ENCODE measurements around the gene CTBP2. TPM values are rescaled to one million over a fixed set of nuclear protein-coding genes. Genes with fewer than 3 reads are reported as not detected.

Gene CTBP2
- total RNA-seq, 1 experiment from 2014 or later = 77.8 TPM

GRCh38 chr10:125107166-125107949, 53.0 kb downstream of the CTBP2 start:
- POLR2A ChIA-PET (ENCODE audit: low non-redundant PET) = no interaction called here
- CTCF ChIA-PET = no interaction called here
- BruUV-seq (replicated peaks) = no TSS peak
- DNase-seq (ENCODE audit: low spot score) = no peak
- intact Hi-C loops (cut with micrococcal nuclease; ENCODE audit: unreplicated experiment) = no loop called here
- Histone ChIP-seq H3K27ac (ENCODE audit: low read depth, low read length, poor library complexity, severe bottlenecking) (no peak overlapping the region), H3K4me1 (ENCODE audit: insufficient read depth, low read length, poor library complexity, severe bottlenecking) (peaks cover 34% of the 10 kb centered on the region), H3K9me3 (ENCODE audit: low read depth, low read length, poor library complexity, severe bottlenecking) (no peaks in the 10 kb centered on the region), H3K36me3 (ENCODE audit: insufficient read depth, low read length, poor library complexity, severe bottlenecking) (peaks cover 27% of the 10 kb centered on the region), H3K4me3 (ENCODE audit: low read depth, low read length, poor library complexity, severe bottlenecking) (no peak overlapping the region), H3K27me3 (replicated peaks; ENCODE audit: insufficient read depth, low read depth, low read length, poor library complexity) (no peaks in the 10 kb centered on the region)
- TF ChIP-seq EZH2 (IDR thresholded peaks at IDR 0.05; ENCODE audit: borderline replicate concordance, low read depth, low read length, poor library complexity, severe bottlenecking) = no peak
- TF ChIP-seq, protein P1, sequence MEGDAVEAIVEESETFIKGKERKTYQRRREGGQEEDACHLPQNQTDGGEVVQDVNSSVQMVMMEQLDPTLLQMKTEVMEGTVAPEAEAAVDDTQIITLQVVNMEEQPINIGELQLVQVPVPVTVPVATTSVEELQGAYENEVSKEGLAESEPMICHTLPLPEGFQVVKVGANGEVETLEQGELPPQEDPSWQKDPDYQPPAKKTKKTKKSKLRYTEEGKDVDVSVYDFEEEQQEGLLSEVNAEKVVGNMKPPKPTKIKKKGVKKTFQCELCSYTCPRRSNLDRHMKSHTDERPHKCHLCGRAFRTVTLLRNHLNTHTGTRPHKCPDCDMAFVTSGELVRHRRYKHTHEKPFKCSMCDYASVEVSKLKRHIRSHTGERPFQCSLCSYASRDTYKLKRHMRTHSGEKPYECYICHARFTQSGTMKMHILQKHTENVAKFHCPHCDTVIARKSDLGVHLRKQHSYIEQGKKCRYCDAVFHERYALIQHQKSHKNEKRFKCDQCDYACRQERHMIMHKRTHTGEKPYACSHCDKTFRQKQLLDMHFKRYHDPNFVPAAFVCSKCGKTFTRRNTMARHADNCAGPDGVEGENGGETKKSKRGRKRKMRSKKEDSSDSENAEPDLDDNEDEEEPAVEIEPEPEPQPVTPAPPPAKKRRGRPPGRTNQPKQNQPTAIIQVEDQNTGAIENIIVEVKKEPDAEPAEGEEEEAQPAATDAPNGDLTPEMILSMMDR (conservative IDR thresholded peaks at IDR 0.05; ENCODE audit: low read depth, low read length) = no peak

DNA sequence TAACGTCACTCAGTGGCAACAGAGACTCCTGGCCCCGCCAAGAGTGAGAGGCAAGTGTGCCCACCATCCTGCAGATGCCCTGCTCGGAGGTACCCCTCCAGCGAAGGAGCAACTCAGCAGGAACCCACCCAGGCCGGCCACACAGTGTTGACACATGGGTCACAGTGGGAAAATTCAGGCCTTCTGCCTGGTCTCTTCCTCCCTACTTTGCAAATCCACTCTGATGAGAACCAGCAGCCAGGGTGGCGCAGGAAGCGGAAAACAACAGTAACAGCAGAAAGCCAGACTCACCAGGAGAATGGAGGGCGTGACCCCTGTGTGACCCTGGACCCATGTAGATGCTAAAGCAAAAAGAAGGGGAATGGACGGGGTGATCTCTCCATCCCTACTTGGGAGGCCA, 53.8 kb downstream of the CTBP2 start:
- Histone ChIP-seq H3K4me3 (ENCODE audit: low read depth, low read length, poor library complexity, severe bottlenecking) (no peak overlapping the region), H3K4me1 (ENCODE audit: insufficient read depth, low read length, poor library complexity, severe bottlenecking) (peaks cover 35% of the 10 kb centered on the region), H3K27me3 (replicated peaks; ENCODE audit: insufficient read depth, low read depth, low read length, poor library complexity) (no peaks in the 10 kb centered on the region), H3K27ac (ENCODE audit: low read depth, low read length, poor library complexity, severe bottlenecking) (no peak overlapping the region), H3K9me3 (ENCODE audit: low read depth, low read length, poor library complexity, severe bottlenecking) (no peaks in the 10 kb centered on the region), H3K36me3 (ENCODE audit: insufficient read depth, low read length, poor library complexity, severe bottlenecking) (peaks cover 27% of the 10 kb centered on the region)
- ChIA-PET CTCF (no interaction called here), POLR2A (ENCODE audit: low non-redundant PET) (no interaction called here)
- no peak for TF ChIP-seq EZH2 (IDR thresholded peaks at IDR 0.05; ENCODE audit: borderline replicate concordance, low read depth, low read length, poor library complexity, severe bottlenecking)
- TF ChIP-seq, protein P1 (conservative IDR thresholded peaks at IDR 0.05; ENCODE audit: low read depth, low read length) = no peak
- no TSS peak for BruUV-seq (replicated peaks)
- DNase-seq (ENCODE audit: low spot score) = no peak
- intact Hi-C loops (cut with micrococcal nuclease; ENCODE audit: unreplicated experiment) = no loop called here

GRCh38 chr10:125105706-125106255, 54.6 kb downstream of the CTBP2 start:
- ChIA-PET POLR2A (ENCODE audit: low non-redundant PET) (no interaction called here), CTCF (no interaction called here)
- Histone ChIP-seq H3K9me3 (ENCODE audit: low read depth, low read length, poor library complexity, severe bottlenecking) (no peaks in the 10 kb centered on the region), H3K4me1 (ENCODE audit: insufficient read depth, low read length, poor library complexity, severe bottlenecking) (peaks cover 29% of the 10 kb centered on the region), H3K4me3 (ENCODE audit: low read depth, low read length, poor library complexity, severe bottlenecking) (no peak overlapping the region), H3K36me3 (ENCODE audit: insufficient read depth, low read length, poor library complexity, severe bottlenecking) (peaks cover 27% of the 10 kb centered on the region), H3K27me3 (replicated peaks; ENCODE audit: insufficient read depth, low read depth, low read length, poor library complexity) (no peaks in the 10 kb centered on the region), H3K27ac (ENCODE audit: low read depth, low read length, poor library complexity, severe bottlenecking) (no peak overlapping the region)
- TF ChIP-seq EZH2 (IDR thresholded peaks at IDR 0.05; ENCODE audit: borderline replicate concordance, low read depth, low read length, poor library complexity, severe bottlenecking) = no peak
- TF ChIP-seq, protein P1 (conservative IDR thresholded peaks at IDR 0.05; ENCODE audit: low read depth, low read length) = no peak
- intact Hi-C loops (cut with micrococcal nuclease; ENCODE audit: unreplicated experiment) = no loop called here
- no peak for DNase-seq (ENCODE audit: low spot score)
- no TSS peak for BruUV-seq (replicated peaks)
